Measurements from ENCODE around the gene LONRF3.

DNA sequence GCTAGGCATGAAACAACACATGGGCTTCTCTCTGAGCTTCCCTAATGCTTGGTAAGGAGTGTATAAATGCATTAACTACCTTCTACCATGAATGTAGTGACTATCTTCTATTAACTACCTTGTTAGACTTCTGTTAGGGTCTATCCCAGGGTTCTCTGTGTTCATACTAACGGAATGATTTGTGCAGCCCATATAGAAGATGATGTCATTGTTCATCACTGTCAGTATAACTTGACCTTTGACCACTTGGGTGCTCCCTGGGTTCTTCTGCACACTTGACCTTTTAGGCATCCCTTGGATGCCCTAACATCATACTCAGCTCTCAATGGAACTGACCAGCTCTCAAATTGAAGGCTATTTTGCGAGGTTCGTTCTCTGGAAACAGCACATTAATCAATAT is 67.6 kb downstream of the LONRF3 start:
- TF ChIP-seq, protein P1, sequence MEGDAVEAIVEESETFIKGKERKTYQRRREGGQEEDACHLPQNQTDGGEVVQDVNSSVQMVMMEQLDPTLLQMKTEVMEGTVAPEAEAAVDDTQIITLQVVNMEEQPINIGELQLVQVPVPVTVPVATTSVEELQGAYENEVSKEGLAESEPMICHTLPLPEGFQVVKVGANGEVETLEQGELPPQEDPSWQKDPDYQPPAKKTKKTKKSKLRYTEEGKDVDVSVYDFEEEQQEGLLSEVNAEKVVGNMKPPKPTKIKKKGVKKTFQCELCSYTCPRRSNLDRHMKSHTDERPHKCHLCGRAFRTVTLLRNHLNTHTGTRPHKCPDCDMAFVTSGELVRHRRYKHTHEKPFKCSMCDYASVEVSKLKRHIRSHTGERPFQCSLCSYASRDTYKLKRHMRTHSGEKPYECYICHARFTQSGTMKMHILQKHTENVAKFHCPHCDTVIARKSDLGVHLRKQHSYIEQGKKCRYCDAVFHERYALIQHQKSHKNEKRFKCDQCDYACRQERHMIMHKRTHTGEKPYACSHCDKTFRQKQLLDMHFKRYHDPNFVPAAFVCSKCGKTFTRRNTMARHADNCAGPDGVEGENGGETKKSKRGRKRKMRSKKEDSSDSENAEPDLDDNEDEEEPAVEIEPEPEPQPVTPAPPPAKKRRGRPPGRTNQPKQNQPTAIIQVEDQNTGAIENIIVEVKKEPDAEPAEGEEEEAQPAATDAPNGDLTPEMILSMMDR (IDR thresholded peaks at IDR 0.05), result no peak
- TF ChIP-seq POLR2A (IDR thresholded peaks at IDR 0.05), result no peak
